PC-9 (cell line): ENCODE results near the gene STRIP2. TPM values are rescaled to one million over a fixed set of nuclear protein-coding genes. Genes with fewer than 3 reads are reported as not detected.

Experiments used
- BruUV-seq: library from RNA; stranded (reverse); fragments of 400-500 nt; replicated peaks from 2 replicates; lab custom pipeline; 2021; lab: Mats Ljungman, UMichigan
- CTCF ChIA-PET: fragments of 300-600 bp; sonication (Branson Sonifier 250); formaldehyde crosslinking; loops from one replicate; lab custom pipeline; 2022; ENCODE audit warnings: antibody characterized with exemption; lab: Charles Lee
- POLR2A ChIA-PET: fragments of 300-600 bp; sonication (Branson Sonifier 250); formaldehyde crosslinking; loops from one replicate; lab custom pipeline; 2022; ENCODE audit warnings: antibody characterized with exemption; ENCODE audit not compliant: unreplicated experiment; lab: Charles Lee
- DNase-seq, 2 experiments: peaks; one replicate each; pipeline versions ENCODE4 v3.0.0 to v3.0.0-alpha.2; 2015 to 2022; ENCODE audit warnings: mixed read lengths in 1 of 2
- H2AFZ ChIP-seq: fragments of 200-600 bp; sonication (generic); 2 replicates; pipeline ENCODE4 v1.8.1; 2017; ENCODE audit warnings: antibody characterized with exemption
- H3F3A ChIP-seq: fragments of 200-600 bp; sonication (generic); 2 replicates; pipeline ENCODE4 v1.8.1; 2017; ENCODE audit warnings: antibody characterized with exemption, mild to moderate bottlenecking, low read depth; ENCODE audit not compliant: insufficient read depth
- H3K27ac ChIP-seq: fragments of 200-600 bp; sonication (generic); 2 replicates; pipeline ENCODE4 v1.6.1; 2016; ENCODE audit warnings: mixed run types
- H3K27me3 ChIP-seq: fragments of 200-600 bp; sonication (generic); 2 replicates; pipeline ENCODE4 v1.6.1; 2016; ENCODE audit warnings: low read depth, mixed run types; ENCODE audit not compliant: insufficient read depth
- H3K36me3 ChIP-seq: fragments of 200-600 bp; sonication (generic); 2 replicates; pipeline ENCODE4 v1.6.1; 2016; ENCODE audit warnings: low read depth, mixed run types
- H3K4me1 ChIP-seq: fragments of 200-600 bp; sonication (generic); replicated peaks from 2 replicates; pipeline ENCODE4 v1.6.1; 2016; ENCODE audit warnings: mixed run types; ENCODE audit not compliant: insufficient read depth
- H3K4me2 ChIP-seq: fragments of 200-600 bp; sonication (generic); 2 replicates; pipeline ENCODE4 v1.6.1; 2017; ENCODE audit warnings: mixed run types
- H3K4me3 ChIP-seq: fragments of 200-600 bp; sonication (generic); 2 replicates; pipeline ENCODE4 v1.6.1; 2016; ENCODE audit warnings: mixed run types
- H3K79me2 ChIP-seq: fragments of 200-600 bp; sonication (generic); 2 replicates; pipeline ENCODE4 v1.6.1; 2017; ENCODE audit warnings: low read depth, mixed run types
- H3K9me2 ChIP-seq: fragments of 200-600 bp; sonication (generic); 2 replicates; pipeline ENCODE4 v1.8.1; 2017; ENCODE audit warnings: mild to moderate bottlenecking; ENCODE audit not compliant: insufficient read depth
- H3K9me3 ChIP-seq: fragments of 200-600 bp; sonication (generic); 2 replicates; pipeline ENCODE4 v1.8.1; 2016; ENCODE audit warnings: low read depth; ENCODE audit not compliant: insufficient read depth
- H4K20me1 ChIP-seq: fragments of 200-600 bp; sonication (generic); 2 replicates; pipeline ENCODE4 v1.8.1; 2017; ENCODE audit not compliant: insufficient read depth
- CTCF ChIP-seq: fragments of 200-600 bp; sonication (generic); conservative IDR thresholded peaks from 2 replicates; pipeline ENCODE4 v1.6.1; 2017; ENCODE audit warnings: mixed run types, antibody characterized with exemption, mild to moderate bottlenecking, moderate library complexity
- EZH2 ChIP-seq: fragments of 200-600 bp; sonication (generic); IDR thresholded peaks from 2 replicates; pipeline ENCODE4 v1.8.0; 2017; ENCODE audit warnings: antibody characterized with exemption, low read depth
- intact Hi-C: fragments of 100-400 bp; cut with micrococcal nuclease; formaldehyde crosslinking; loops from one replicate; pipeline ENCODE4 v1.10.0; 2022; ENCODE audit not compliant: unreplicated experiment
- total RNA-seq: library from RNA; stranded (reverse); gene quantifications from 2 replicates; pipeline ENCODE4 v1.2.3, GENCODE V29; 2021

STRIP2 gene
- total RNA-seq, 1 experiment from 2014 or later: 9.5 TPM

GRCh38 chr7:129457101-129457500 is 22.9 kb downstream of the STRIP2 start:
- BruUV-seq: no TSS peak
- ChIA-PET POLR2A (no interaction called here), CTCF (no interaction called here)
- Histone ChIP-seq H3K36me3 (peaks cover 53% of the 10 kb centered on the region), H3F3A (peaks cover 32% of the 10 kb centered on the region), H3K9me3 (no peaks in the 10 kb centered on the region), H3K9me2 (peaks cover 6% of the 10 kb centered on the region; the same call in 1 of the 2 replicates), H4K20me1 (no peaks in the 10 kb centered on the region), H3K27me3 (no peaks in the 10 kb centered on the region), H3K4me2 (no peak overlapping the region), H3K27ac (no peak overlapping the region), H2AFZ (no peak overlapping the region), H3K79me2 (no peaks in the 10 kb centered on the region), H3K4me1 (peaks cover 36% of the 10 kb centered on the region), H3K4me3 (no peak overlapping the region)
- intact Hi-C loops: no loop called here
- TF ChIP-seq CTCF: no peak
- no peak for TF ChIP-seq EZH2
- DNase-seq: no peak

DNA sequence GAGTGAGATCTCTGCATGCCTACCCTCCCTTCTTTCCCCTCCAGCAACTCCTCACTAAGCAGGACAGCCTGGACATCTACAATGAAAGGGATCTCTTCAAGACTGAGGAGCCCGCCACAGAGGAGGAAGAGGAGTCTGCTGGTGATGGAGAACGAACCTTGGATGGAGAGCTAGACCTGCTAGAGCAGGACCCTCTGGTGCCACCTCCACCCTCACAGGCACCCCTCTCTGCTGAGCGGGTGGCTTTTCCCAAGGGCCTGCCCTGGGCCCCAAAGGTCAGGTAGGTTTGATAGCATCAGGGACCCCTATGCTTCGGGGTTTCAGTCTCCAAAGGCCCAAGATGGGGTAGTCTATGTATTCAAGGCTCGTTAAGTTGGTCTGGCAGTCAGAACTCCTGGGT is 23.9 kb downstream of the STRIP2 start:
- H3K4me3 ChIP-seq: no peak overlapping the region
- H3F3A ChIP-seq: peaks cover 21% of the 10 kb centered on the region
- peaks cover 53% of the 10 kb centered on the region for H3K36me3 ChIP-seq
- H3K79me2 ChIP-seq: no peaks in the 10 kb centered on the region
- intact Hi-C loops: no loop called here
- H2AFZ ChIP-seq: no peak overlapping the region
- H3K27me3 ChIP-seq: no peaks in the 10 kb centered on the region
- no peak for TF ChIP-seq CTCF
- no peak for TF ChIP-seq EZH2
- peaks cover 26% of the 10 kb centered on the region for H3K4me1 ChIP-seq
- peaks cover 6% of the 10 kb centered on the region; the same call in 1 of the 2 replicates for H3K9me2 ChIP-seq
- no peaks in the 10 kb centered on the region for H3K9me3 ChIP-seq
- H4K20me1 ChIP-seq: no peaks in the 10 kb centered on the region
- no peak for DNase-seq
- H3K27ac ChIP-seq: no peak overlapping the region
- ChIA-PET CTCF (no interaction called here), POLR2A (interaction anchor here (0.7 kb wide), 1 partner anchor 88 kb away, joined by 3 read pairs; no protein-coding TSS in a partner anchor)
- no TSS peak for BruUV-seq
- no peak overlapping the region for H3K4me2 ChIP-seq

DNA sequence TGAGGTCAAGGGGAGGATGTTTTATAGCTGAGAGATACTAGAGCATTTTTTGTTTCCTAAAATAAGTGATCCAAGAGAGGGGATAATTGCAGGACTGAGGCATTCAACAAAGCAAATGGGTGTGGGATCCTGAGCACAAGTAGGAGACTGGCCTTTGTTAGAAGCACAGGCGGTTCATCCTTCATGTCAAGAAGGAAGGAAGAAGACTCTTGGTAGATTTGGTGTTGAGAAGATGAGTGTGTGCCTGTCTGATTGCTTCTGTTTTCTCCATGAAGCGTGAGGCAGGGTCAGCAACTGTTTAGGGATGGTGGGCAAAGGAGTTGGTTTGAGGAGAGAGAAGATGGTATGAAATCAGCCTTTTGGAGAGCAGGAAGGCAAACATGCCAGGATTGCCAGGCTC is 27.6 kb downstream of the STRIP2 start:
- no peak overlapping the region for H3K4me2 ChIP-seq
- H4K20me1 ChIP-seq: no peaks in the 10 kb centered on the region
- intact Hi-C loops: no loop called here
- no peak overlapping the region for H3K27ac ChIP-seq
- no peaks in the 10 kb centered on the region for H3K27me3 ChIP-seq
- CTCF ChIA-PET: no interaction called here
- H3K79me2 ChIP-seq: no peaks in the 10 kb centered on the region
- no peaks in the 10 kb centered on the region; the same call in 1 of the 2 replicates for H3F3A ChIP-seq
- no peak overlapping the region for H2AFZ ChIP-seq
- no peak for TF ChIP-seq EZH2
- BruUV-seq: no TSS peak
- peaks cover 1% of the 10 kb centered on the region; the same call in 1 of the 2 replicates for H3K4me1 ChIP-seq
- DNase-seq: no peak
- POLR2A ChIA-PET: no interaction called here
- H3K9me2 ChIP-seq: peaks cover 6% of the 10 kb centered on the region; the same call in 1 of the 2 replicates
- H3K36me3 ChIP-seq: peaks cover 54% of the 10 kb centered on the region
- no peaks in the 10 kb centered on the region for H3K9me3 ChIP-seq
- no peak overlapping the region for H3K4me3 ChIP-seq

- no peak for TF ChIP-seq EZH2
- TF ChIP-seq CTCF: no peak
- no peaks in the 10 kb centered on the region for H3K79me2 ChIP-seq
Measured at GRCh38 chr7:129462420-129462819, 28.2 kb downstream of the STRIP2 start.

More at GRCh38 chr7:129462420-129462819, 28.2 kb downstream of the STRIP2 start:
- H3K9me2 ChIP-seq: peaks cover 6% of the 10 kb centered on the region; the same call in 1 of the 2 replicates
- intact Hi-C loops: no loop called here
- no peak overlapping the region for H3K4me3 ChIP-seq
- no peak overlapping the region for H3K27ac ChIP-seq
- peaks cover 5% of the 10 kb centered on the region for H3F3A ChIP-seq
- ChIA-PET POLR2A (no interaction called here), CTCF (no interaction called here)
- no TSS peak for BruUV-seq
- H3K4me1 ChIP-seq: peaks cover 7% of the 10 kb centered on the region
- H3K4me2 ChIP-seq: no peak overlapping the region
- no peak for DNase-seq
- no peaks in the 10 kb centered on the region for H3K27me3 ChIP-seq
- no peaks in the 10 kb centered on the region for H3K9me3 ChIP-seq
- H2AFZ ChIP-seq: no peak overlapping the region
- peaks cover 54% of the 10 kb centered on the region for H3K36me3 ChIP-seq
- no peaks in the 10 kb centered on the region for H4K20me1 ChIP-seq
